GM12874 (cell line): ENCODE results near the gene DNAJC12.

Experiments used
- CTCF ChIP-seq: IDR thresholded peaks from 2 replicates; pipeline ENCODE4 v1.5.1; 2011; ENCODE audit warnings: low read depth, mild to moderate bottlenecking, control low read depth, low read length, moderate library complexity; ENCODE audit not compliant: insufficient read depth

Gene DNAJC12

GRCh38 chr10:67767244-67767643 lies 70.7 kb downstream of the DNAJC12 start:
- TF ChIP-seq CTCF = no peak

GRCh38 chr10:67764012-67764822 lies 73.8 kb downstream of the DNAJC12 start:
- TF ChIP-seq CTCF = no peak

GRCh38 chr10:67763499-67764011 lies 74.4 kb downstream of the DNAJC12 start:
- TF ChIP-seq CTCF = no peak

- TF ChIP-seq CTCF = no peak
Measured at GRCh38 chr10:67760272-67760671, 77.7 kb downstream of the DNAJC12 start.
